Epithelial cell of esophagus (primary cell): ENCODE data around the gene PIM2.

Experiments used
- DNase-seq: peaks from one replicate; pipeline ENCODE4 v3.0.0; 2010; ENCODE audit warnings: low read depth
- H3K4me3 ChIP-seq: 2 replicates; pipeline ENCODE4 v1.5.1; 2011; ENCODE audit warnings: mild to moderate bottlenecking, low read length, control low read depth
- CTCF ChIP-seq: IDR thresholded peaks from 2 replicates; pipeline ENCODE4 v1.5.1; 2011; ENCODE audit warnings: low read depth, mild to moderate bottlenecking, low read length, control low read depth, inconsistent platforms; ENCODE audit not compliant: insufficient read depth; ENCODE audit errors: missing control alignments

Gene PIM2

GRCh38 chrX:48935301-48935670 lies 16.5 kb upstream of the PIM2 start:
- DNase-seq: no peak

GRCh38 chrX:48934581-48935300 lies 15.9 kb upstream of the PIM2 start:
- no peak for DNase-seq
- no peak overlapping the region for H3K4me3 ChIP-seq
- TF ChIP-seq CTCF: no peak

More at GRCh38 chrX:48935301-48935670, 16.5 kb upstream of the PIM2 start:
- TF ChIP-seq CTCF: no peak
- no peak overlapping the region for H3K4me3 ChIP-seq

GRCh38 chrX:48933757-48934156 lies 14.9 kb upstream of the PIM2 start:
- DNase-seq: no peak
- no peak for TF ChIP-seq CTCF
- no peak overlapping the region for H3K4me3 ChIP-seq

GRCh38 chrX:48927736-48928382 lies 9.0 kb upstream of the PIM2 start:
- DNase-seq: no peak
- no peak overlapping the region for H3K4me3 ChIP-seq
- no peak for TF ChIP-seq CTCF

GRCh38 chrX:48927123-48927522 lies 8.3 kb upstream of the PIM2 start:
- DNase-seq: no peak
- no peak overlapping the region for H3K4me3 ChIP-seq
- TF ChIP-seq CTCF: no peak

- H3K4me3 ChIP-seq: no peak overlapping the region
- DNase-seq: no peak
- no peak for TF ChIP-seq CTCF
Measured at GRCh38 chrX:48924270-48924669, 5.4 kb upstream of the PIM2 start.

GRCh38 chrX:48923771-48924170 lies 4.9 kb upstream of the PIM2 start:
- DNase-seq: no peak
- H3K4me3 ChIP-seq: no peak overlapping the region
- TF ChIP-seq CTCF: no peak
